ENCODE measurements around the gene ZC3H12C. TPM values are rescaled to one million over a fixed set of nuclear protein-coding genes. Genes with fewer than 3 reads are reported as not detected.
"Not testable (repeated sequence)": the region's sequence is repeated elsewhere in the genome, so short reads cannot be mapped to it uniquely, and the experiment has no call there.

The ZC3H12C gene
- total and polyA plus RNA-seq, 2 of the 13 experiments (the other 11 are each of a cell fraction or from before 2014, with no cell fraction given) = 2.4 to 5.7 TPM

GRCh38 chr11:110194211-110194766, 101.1 kb downstream of the ZC3H12C start:
- H3K27me3 ChIP-seq (ENCODE audit: control insufficient read depth in 1 of 2, insufficient read depth in 2 of 2, low read length in 2 of 2); ATAC-seq; DNase-seq (ENCODE audit: low spot score); H3K9ac ChIP-seq (ENCODE audit: insufficient read depth, low read depth, low read length); H4K20me1 ChIP-seq (ENCODE audit: insufficient read depth, low read length); H3K4me2 ChIP-seq (ENCODE audit: low read depth, low read length); H3K4me1 ChIP-seq (ENCODE audit: insufficient read depth, low read length); in situ Hi-C loops (cut with HindIII; ENCODE audit: extremely low pct_ligation_motif_present, low pct_unique_long_range_greater_than_20kb); POLR2A ChIA-PET; intact Hi-C loops (cut with micrococcal nuclease; ENCODE audit: unreplicated experiment); H2AFZ ChIP-seq (ENCODE audit: low read length); H3K27ac ChIP-seq (ENCODE audit: extremely low read length, insufficient read depth, low read length); H3K9me3 ChIP-seq (ENCODE audit: low read length); CTCF ChIA-PET (ENCODE audit: low intra/inter-chr PET ratio, low total read pairs); H3K4me3 ChIP-seq (replicated peaks in 1 of 3; ENCODE audit: insufficient read depth in 1 of 3, low read depth in 2 of 3, low read length in 3 of 3); FAIRE-seq; H3K79me2 ChIP-seq (ENCODE audit: insufficient read depth, low read length); BruUV-seq (replicated peaks); H3K36me3 ChIP-seq (replicated peaks in 1 of 2; ENCODE audit: control insufficient read depth in 1 of 2, insufficient read depth in 2 of 2, low read length in 2 of 2): not testable (repeated sequence)
- WGBS (ENCODE audit: low lambda C conversion rate) = 62% methylated on average over 10 of the region's 10 CpGs

GRCh38 chr11:110196241-110196754, 103.1 kb downstream of the ZC3H12C start:
- no peak for ATAC-seq
- Histone ChIP-seq H3K4me2 (ENCODE audit: low read depth, low read length) (no peak overlapping the region), H3K27ac (ENCODE audit: extremely low read length, insufficient read depth, low read length) (no peak overlapping the region), H3K79me2 (ENCODE audit: insufficient read depth, low read length) (no peaks in the 10 kb centered on the region), H3K9ac (ENCODE audit: insufficient read depth, low read depth, low read length) (no peak overlapping the region), H3K4me1 (ENCODE audit: insufficient read depth, low read length) (no peaks in the 10 kb centered on the region), H4K20me1 (ENCODE audit: insufficient read depth, low read length) (no peaks in the 10 kb centered on the region), H3K9me3 (ENCODE audit: low read length) (no peaks in the 10 kb centered on the region), H3K27me3 (ENCODE audit: control insufficient read depth in 1 of 2, insufficient read depth in 2 of 2, low read length in 2 of 2) (no peaks in the 10 kb centered on the region), H3K4me3 (replicated peaks in 1 of 3; ENCODE audit: insufficient read depth in 1 of 3, low read depth in 2 of 3, low read length in 3 of 3) (no peak overlapping the region), H2AFZ (ENCODE audit: low read length) (no peak overlapping the region), H3K36me3 (replicated peaks in 1 of 2; ENCODE audit: control insufficient read depth in 1 of 2, insufficient read depth in 2 of 2, low read length in 2 of 2) (no peaks in the 10 kb centered on the region)
- no peak for FAIRE-seq
- ChIA-PET CTCF (ENCODE audit: low intra/inter-chr PET ratio, low total read pairs) (no interaction called here), POLR2A (no interaction called here)
- intact Hi-C loops (cut with micrococcal nuclease; ENCODE audit: unreplicated experiment) = no loop called here
- peak; percentile 25 for DNase-seq (ENCODE audit: low spot score)
- in situ Hi-C loops (cut with HindIII; ENCODE audit: extremely low pct_ligation_motif_present, low pct_unique_long_range_greater_than_20kb) = no loop called here
- WGBS (ENCODE audit: low lambda C conversion rate) = 26% methylated on average over 5 of the region's 5 CpGs
- BruUV-seq (replicated peaks) = no TSS peak
- TF ChIP-seq CREB1 (IDR thresholded peaks at IDR 0.05) = peak; percentile 73
- TF ChIP-seq CREB1 (CRISPR knock-in tag; IDR thresholded peaks at IDR 0.05) = no peak
- no peak for TF ChIP-seq ZNF292 (CRISPR knock-in tag; IDR thresholded peaks at IDR 0.05; ENCODE audit: borderline replicate concordance, low read depth)
